HG02763 (cell line): Measurements from ENCODE around the gene IVD.
"Not testable (repeated sequence)": the region's sequence is repeated elsewhere in the genome, so short reads cannot be mapped to it uniquely, and the experiment has no call there.

ENCODE experiments used
- ATAC-seq: cut with Tn5 transposase; IDR thresholded peaks from one replicate; pipeline ENCODE4 v1.9.1; 2021; ENCODE audit warnings: mild to moderate bottlenecking, moderate library complexity; ENCODE audit not compliant: unreplicated experiment

IVD gene

GRCh38 chr15:40453941-40454340 is 48.3 kb downstream of the IVD start:
- not testable (repeated sequence) for ATAC-seq

- ATAC-seq: no peak
These were observed 49.4 kb downstream of the IVD start for GRCh38 chr15:40454904-40455391.

- ATAC-seq: no peak
These were observed 50.7 kb downstream of the IVD start for GRCh38 chr15:40456299-40456712.

GRCh38 chr15:40456738-40457137 is 51.1 kb downstream of the IVD start:
- ATAC-seq: no peak

- ATAC-seq: no peak
These were observed 53.1 kb downstream of the IVD start for GRCh38 chr15:40458495-40459371.

GRCh38 chr15:40459391-40460015 is 53.9 kb downstream of the IVD start:
- ATAC-seq: no peak

GRCh38 chr15:40460404-40460803 is 54.8 kb downstream of the IVD start:
- no peak for ATAC-seq

GRCh38 chr15:40461958-40462357 is 56.4 kb downstream of the IVD start:
- ATAC-seq: no peak

- ATAC-seq: no peak
These were observed 57.7 kb downstream of the IVD start for GRCh38 chr15:40463279-40463678.

- ATAC-seq: no peak
These were observed 58.4 kb downstream of the IVD start for GRCh38 chr15:40463886-40464545.

GRCh38 chr15:40464595-40465185 is 59.1 kb downstream of the IVD start:
- no peak for ATAC-seq

GRCh38 chr15:40465939-40466338 is 60.3 kb downstream of the IVD start:
- ATAC-seq: no peak

GRCh38 chr15:40466426-40467260 is 61.0 kb downstream of the IVD start:
- no peak for ATAC-seq

- ATAC-seq: no peak
These were observed 61.6 kb downstream of the IVD start for GRCh38 chr15:40467261-40467615.

GRCh38 chr15:40468898-40469331 is 63.3 kb downstream of the IVD start:
- no peak for ATAC-seq

- no peak for ATAC-seq
These were observed 64.3 kb downstream of the IVD start for GRCh38 chr15:40469776-40470390.

- ATAC-seq: peak; percentile 44
These were observed 65.0 kb downstream of the IVD start, which contains the start of gene CHST14 for GRCh38 chr15:40470423-40471104. TSS of gene CHST14 (plus strand) at chr15:40470984. CDS start at chr15:40471214, 230 bp downstream.
